ENCODE data around the gene GCLC. TPM values are rescaled to one million over a fixed set of nuclear protein-coding genes. Genes with fewer than 3 reads are reported as not detected.

Gene GCLC
- total and polyA plus RNA-seq, 4 donors: 13.2 to 40.0 (median 22.9) TPM

DNA sequence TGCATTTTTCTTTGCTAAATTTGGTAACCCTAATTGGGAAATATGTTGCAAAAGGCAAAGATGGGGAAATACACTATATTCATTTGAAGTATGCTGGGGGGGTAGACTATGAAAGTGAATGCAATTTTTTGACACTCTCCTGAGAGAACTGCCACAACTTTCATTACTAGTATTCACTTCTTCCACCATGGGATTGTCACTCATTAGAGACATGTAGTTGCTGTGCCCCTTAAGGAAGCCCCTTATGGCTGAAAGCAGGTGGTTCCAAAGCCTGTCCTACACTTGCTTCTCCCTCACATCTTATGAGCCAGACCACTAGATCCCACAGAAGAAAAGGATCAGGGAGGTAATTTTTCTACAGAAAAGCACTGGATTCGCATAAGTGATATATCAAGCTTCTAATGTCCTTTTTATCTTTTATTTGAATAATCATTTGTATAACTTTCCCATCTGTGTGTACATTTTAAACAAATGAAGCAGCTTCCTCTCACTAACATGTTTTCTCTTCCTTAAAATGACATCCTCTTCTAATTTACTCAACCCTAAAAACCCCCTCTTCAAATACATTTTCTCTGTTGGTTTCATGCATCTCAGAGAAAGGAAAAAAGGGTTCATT, 83.8 kb downstream of the GCLC start:
- no peak overlapping the region for H3K4me3 ChIP-seq
- TF ChIP-seq, protein P1, sequence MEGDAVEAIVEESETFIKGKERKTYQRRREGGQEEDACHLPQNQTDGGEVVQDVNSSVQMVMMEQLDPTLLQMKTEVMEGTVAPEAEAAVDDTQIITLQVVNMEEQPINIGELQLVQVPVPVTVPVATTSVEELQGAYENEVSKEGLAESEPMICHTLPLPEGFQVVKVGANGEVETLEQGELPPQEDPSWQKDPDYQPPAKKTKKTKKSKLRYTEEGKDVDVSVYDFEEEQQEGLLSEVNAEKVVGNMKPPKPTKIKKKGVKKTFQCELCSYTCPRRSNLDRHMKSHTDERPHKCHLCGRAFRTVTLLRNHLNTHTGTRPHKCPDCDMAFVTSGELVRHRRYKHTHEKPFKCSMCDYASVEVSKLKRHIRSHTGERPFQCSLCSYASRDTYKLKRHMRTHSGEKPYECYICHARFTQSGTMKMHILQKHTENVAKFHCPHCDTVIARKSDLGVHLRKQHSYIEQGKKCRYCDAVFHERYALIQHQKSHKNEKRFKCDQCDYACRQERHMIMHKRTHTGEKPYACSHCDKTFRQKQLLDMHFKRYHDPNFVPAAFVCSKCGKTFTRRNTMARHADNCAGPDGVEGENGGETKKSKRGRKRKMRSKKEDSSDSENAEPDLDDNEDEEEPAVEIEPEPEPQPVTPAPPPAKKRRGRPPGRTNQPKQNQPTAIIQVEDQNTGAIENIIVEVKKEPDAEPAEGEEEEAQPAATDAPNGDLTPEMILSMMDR (IDR thresholded peaks at IDR 0.05; ENCODE audit: control extremely low read depth, extremely low read depth): no peak
- no peaks in the 10 kb centered on the region for H3K36me3 ChIP-seq (ENCODE audit: control insufficient read depth in 4 of 4, insufficient read depth in 4 of 4, low read length in 4 of 4)
- H3K27me3 ChIP-seq (ENCODE audit: control insufficient read depth in 3 of 3, insufficient read depth in 3 of 3, low read length in 2 of 3): no peaks in the 10 kb centered on the region
- no peaks in the 10 kb centered on the region for H3K9me3 ChIP-seq (ENCODE audit: control insufficient read depth in 4 of 4, insufficient read depth in 3 of 4, low read length in 3 of 4)
- H3K4me1 ChIP-seq (ENCODE audit: control insufficient read depth in 5 of 5, insufficient read depth in 5 of 5, low read length in 5 of 5): peaks cover 0 to 11% (median 0%) of the 10 kb centered on the region in 5 donors
- no peak for DNase-seq
- H3K27ac ChIP-seq (ENCODE audit: low read depth in 1 of 2, low read length in 1 of 2): peak overlapping the region in 1 of 2 donors; percentile 62
- no peak overlapping the region for H3K9ac ChIP-seq (ENCODE audit: insufficient read depth in 1 of 2, low read length in 2 of 2)
- ATAC-seq (ENCODE audit: insufficient read depth, low FRiP score): no peak
- 60 to 71% methylated on average over 1 of the region's 1 CpG for WGBS, 2 donors

DNA sequence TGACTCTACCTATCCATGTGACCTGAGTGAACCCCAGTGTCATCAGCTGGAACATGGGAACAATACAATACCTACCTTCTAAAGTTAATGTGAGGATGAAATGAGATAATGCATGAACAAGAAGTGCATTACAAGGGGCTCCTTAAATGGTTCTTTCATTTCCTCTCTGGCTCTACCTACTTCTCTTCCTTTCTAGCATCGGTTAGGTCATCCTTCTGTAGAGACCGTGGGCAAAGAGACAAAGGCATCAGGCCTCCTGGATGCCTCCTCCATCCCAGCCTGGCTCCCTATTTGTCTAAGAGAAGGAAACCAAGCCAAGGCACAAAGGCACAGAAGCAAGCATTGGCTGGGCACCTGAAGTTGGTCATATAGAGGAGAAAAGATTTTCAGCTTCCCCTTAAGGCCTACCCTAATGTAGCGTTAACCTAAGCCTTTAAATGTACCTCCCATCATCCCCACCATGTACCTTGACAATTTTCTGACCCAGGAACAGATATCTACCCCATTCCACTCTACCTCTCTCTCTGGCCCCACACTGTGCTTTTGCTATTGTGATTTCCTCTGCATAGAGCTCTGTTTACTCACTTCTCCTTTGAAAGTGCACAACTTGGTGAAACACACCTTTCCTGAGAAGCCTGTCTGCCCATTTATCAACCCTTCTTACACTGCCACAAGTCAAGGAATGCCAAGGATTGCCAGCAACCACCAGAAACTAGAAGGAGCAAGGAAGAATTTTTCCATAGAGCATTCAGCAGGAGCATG, 86.6 kb downstream of the GCLC start:
- Histone ChIP-seq H3K27ac (ENCODE audit: low read depth in 1 of 2, low read length in 1 of 2) (no peak overlapping the region), H3K4me1 (ENCODE audit: control insufficient read depth in 5 of 5, insufficient read depth in 5 of 5, low read length in 5 of 5) (no peaks in the 10 kb centered on the region), H3K27me3 (ENCODE audit: control insufficient read depth in 3 of 3, insufficient read depth in 3 of 3, low read length in 2 of 3) (no peaks in the 10 kb centered on the region), H3K9ac (ENCODE audit: insufficient read depth in 1 of 2, low read length in 2 of 2) (no peak overlapping the region), H3K36me3 (ENCODE audit: control insufficient read depth in 4 of 4, insufficient read depth in 4 of 4, low read length in 4 of 4) (no peaks in the 10 kb centered on the region), H3K9me3 (ENCODE audit: control insufficient read depth in 4 of 4, insufficient read depth in 3 of 4, low read length in 3 of 4) (no peaks in the 10 kb centered on the region), H3K4me3 (no peak overlapping the region)
- ATAC-seq (ENCODE audit: insufficient read depth, low FRiP score) (no peak), DNase-seq (no peak)
- 68 to 80% methylated on average over 3 of the region's 3 CpGs for WGBS, 2 donors
- TF ChIP-seq, protein P1 (IDR thresholded peaks at IDR 0.05; ENCODE audit: control extremely low read depth, extremely low read depth): no peak

DNA sequence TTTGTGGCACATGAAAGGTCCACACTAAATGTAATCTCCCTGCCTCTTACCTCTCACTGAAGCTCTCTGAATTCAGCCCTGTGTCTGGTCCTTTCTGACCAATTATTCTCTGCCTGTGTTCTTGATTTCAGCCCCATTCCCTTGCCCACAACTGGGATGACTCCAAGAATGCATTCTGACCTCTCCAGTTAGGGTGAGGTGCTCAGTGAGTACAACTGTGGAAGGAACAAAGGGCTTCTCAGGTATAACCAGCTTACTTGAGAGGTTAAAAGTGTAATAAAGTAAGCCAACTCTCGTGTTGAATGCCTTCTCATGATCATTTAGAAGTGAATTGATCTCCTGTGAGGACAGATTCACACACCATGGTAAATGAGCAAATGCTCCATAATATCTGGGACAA, 88.1 kb downstream of the GCLC start:
- ATAC-seq (ENCODE audit: insufficient read depth, low FRiP score) (no peak), DNase-seq (no peak)
- H3K4me3 ChIP-seq: no peak overlapping the region
- no peaks in the 10 kb centered on the region for H3K27me3 ChIP-seq (ENCODE audit: control insufficient read depth in 3 of 3, insufficient read depth in 3 of 3, low read length in 2 of 3)
- H3K9me3 ChIP-seq (ENCODE audit: control insufficient read depth in 4 of 4, insufficient read depth in 3 of 4, low read length in 3 of 4): no peaks in the 10 kb centered on the region
- TF ChIP-seq, protein P1 (IDR thresholded peaks at IDR 0.05; ENCODE audit: control extremely low read depth, extremely low read depth): no peak
- no peaks in the 10 kb centered on the region for H3K4me1 ChIP-seq (ENCODE audit: control insufficient read depth in 5 of 5, insufficient read depth in 5 of 5, low read length in 5 of 5)
- no peak overlapping the region for H3K9ac ChIP-seq (ENCODE audit: insufficient read depth in 1 of 2, low read length in 2 of 2)
- WGBS, 2 donors: 56 to 89% methylated on average over 1 of the region's 1 CpG
- H3K27ac ChIP-seq (ENCODE audit: low read depth in 1 of 2, low read length in 1 of 2): no peak overlapping the region
- no peaks in the 10 kb centered on the region for H3K36me3 ChIP-seq (ENCODE audit: control insufficient read depth in 4 of 4, insufficient read depth in 4 of 4, low read length in 4 of 4)
